Endodermal cell (in vitro differentiated cells): ENCODE measurements around the gene GPC3. TPM values are rescaled to one million over a fixed set of nuclear protein-coding genes. Genes with fewer than 3 reads are reported as not detected.

ENCODE experiments used
- DNase-seq: peaks from one replicate; pipeline ENCODE4 v3.0.0-alpha.2; 2017
- H3K27ac ChIP-seq: 2 replicates; pipeline ENCODE4 v1.5.1; 2013; ENCODE audit warnings: mild to moderate bottlenecking, low read depth, low read length, moderate library complexity
- H3K27me3 ChIP-seq: 2 replicates; pipeline ENCODE4 v1.6.1; 2013; ENCODE audit warnings: mild to moderate bottlenecking, low read length, moderate library complexity; ENCODE audit not compliant: insufficient read depth, control insufficient read depth, poor library complexity, severe bottlenecking
- H3K36me3 ChIP-seq: 2 replicates; pipeline ENCODE4 v1.7.0; 2013; ENCODE audit warnings: mild to moderate bottlenecking, low read length, moderate library complexity; ENCODE audit not compliant: control insufficient read depth, insufficient read depth
- H3K4me1 ChIP-seq: one replicate; pipeline ENCODE4 v1.7.0; 2013; ENCODE audit warnings: low read length; ENCODE audit not compliant: control insufficient read depth, insufficient read depth
- H3K4me3 ChIP-seq: 2 replicates; pipeline ENCODE4 v1.5.1; 2013; ENCODE audit warnings: mild to moderate bottlenecking, low read length, moderate library complexity
- H3K9ac ChIP-seq: 2 replicates; pipeline ENCODE4 v1.6.1; 2013; ENCODE audit warnings: mild to moderate bottlenecking, low read length, moderate library complexity; ENCODE audit not compliant: poor library complexity, severe bottlenecking; ENCODE audit errors: extremely low read depth
- H3K9me3 ChIP-seq: 2 replicates; pipeline ENCODE4 v1.6.1; 2013; ENCODE audit warnings: mild to moderate bottlenecking, low read length, moderate library complexity; ENCODE audit not compliant: control insufficient read depth
- H3K27ac Mint-ChIP-seq: 2 replicates; pipeline ENCODE4 v1.8.0; 2020; ENCODE audit warnings: mixed read lengths
- H3K27me3 Mint-ChIP-seq: 2 replicates; pipeline ENCODE4 v1.8.0; 2021; ENCODE audit warnings: mild to moderate bottlenecking, mixed read lengths; ENCODE audit not compliant: insufficient read depth
- H3K36me3 Mint-ChIP-seq: 2 replicates; pipeline ENCODE4 v1.8.0; 2020; ENCODE audit warnings: low read depth, mixed read lengths
- H3K4me1 Mint-ChIP-seq: 2 replicates; pipeline ENCODE4 v1.8.0; 2020; ENCODE audit warnings: mixed read lengths
- H3K4me3 Mint-ChIP-seq: 2 replicates; pipeline ENCODE4 v1.8.0; 2020; ENCODE audit warnings: mild to moderate bottlenecking, moderate library complexity, mixed read lengths
- H3K9me3 Mint-ChIP-seq: 2 replicates; pipeline ENCODE4 v1.8.0; 2020; ENCODE audit warnings: mild to moderate bottlenecking, mixed read lengths
- WGBS, 2 experiments: methylation state at CpG; one replicate each; pipeline versions ENCODE4 v1.1.5 to v1.1.7; 2013; ENCODE audit warnings: missing lambda C conversion rate in 2 of 2, mixed read lengths in 1 of 2; ENCODE audit not compliant: insufficient coverage in 1 of 2, insufficient read length in 1 of 2; 5-methylcytosine and 5-hydroxymethylcytosine counted together
- total RNA-seq, 2 donors: library from RNA; stranded (reverse); fragmentation: NEBNext Ultra II Directional in 1 of 2; extraction: Animal tissue kit (Norgen Biotek cat#: 25700) in 1 of 2; gene quantifications; 2 replicates in 1 of 2; 3 replicates in 1 of 2; pipeline ENCODE4 v1.2.1, GENCODE V29; 2021
- TF ChIP-seq, protein P1 (sequence below): fragments of 200-600 bp; sonication (generic); conservative IDR thresholded peaks from 2 replicates; pipeline ENCODE4 v1.5.0; 2021; ENCODE audit warnings: antibody characterized with exemption, mild to moderate bottlenecking

The GPC3 gene
- total RNA-seq, 2 donors from 2014 or later, result 39.5 to 125 TPM

DNA sequence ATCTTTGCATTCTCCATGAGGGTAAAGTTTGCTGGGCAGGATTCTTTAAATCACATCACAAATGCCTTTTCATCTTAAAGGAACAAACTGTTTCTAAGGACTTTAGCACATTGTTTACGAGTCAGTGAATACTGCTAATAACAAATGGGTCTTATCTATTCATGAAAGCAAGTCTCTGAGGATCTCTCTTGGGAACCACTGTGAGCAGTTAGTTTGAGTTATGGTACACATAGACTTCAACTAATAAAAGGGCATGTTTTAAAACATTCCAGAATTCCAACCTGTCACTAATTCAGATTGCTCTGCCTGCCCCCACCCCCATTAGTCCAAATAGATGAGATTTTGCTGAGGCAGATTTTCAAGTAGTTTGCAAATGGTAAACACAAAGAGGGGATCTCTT lies 22.3 kb upstream of the GPC3 start:
- no peaks in the 10 kb centered on the region for H3K27me3 Mint-ChIP-seq
- H3K4me3 Mint-ChIP-seq, result no peak overlapping the region
- Histone ChIP-seq H3K27ac (no peak overlapping the region), H3K9me3 (no peaks in the 10 kb centered on the region), H3K27me3 (no peaks in the 10 kb centered on the region), H3K36me3 (no peaks in the 10 kb centered on the region), H3K4me3 (no peak overlapping the region), H3K9ac (no peak overlapping the region), H3K4me1 (no peaks in the 10 kb centered on the region)
- WGBS, 2 experiments, result 77% methylated on average over 1 of the region's 1 CpG; no CpG with 5 or more reads in 1 of the 2 experiments
- H3K4me1 Mint-ChIP-seq, result peaks cover 37% of the 10 kb centered on the region
- H3K36me3 Mint-ChIP-seq, result no peaks in the 10 kb centered on the region
- no peaks in the 10 kb centered on the region for H3K9me3 Mint-ChIP-seq
- DNase-seq, result no peak
- H3K27ac Mint-ChIP-seq, result no peak overlapping the region
- TF ChIP-seq, protein P1, sequence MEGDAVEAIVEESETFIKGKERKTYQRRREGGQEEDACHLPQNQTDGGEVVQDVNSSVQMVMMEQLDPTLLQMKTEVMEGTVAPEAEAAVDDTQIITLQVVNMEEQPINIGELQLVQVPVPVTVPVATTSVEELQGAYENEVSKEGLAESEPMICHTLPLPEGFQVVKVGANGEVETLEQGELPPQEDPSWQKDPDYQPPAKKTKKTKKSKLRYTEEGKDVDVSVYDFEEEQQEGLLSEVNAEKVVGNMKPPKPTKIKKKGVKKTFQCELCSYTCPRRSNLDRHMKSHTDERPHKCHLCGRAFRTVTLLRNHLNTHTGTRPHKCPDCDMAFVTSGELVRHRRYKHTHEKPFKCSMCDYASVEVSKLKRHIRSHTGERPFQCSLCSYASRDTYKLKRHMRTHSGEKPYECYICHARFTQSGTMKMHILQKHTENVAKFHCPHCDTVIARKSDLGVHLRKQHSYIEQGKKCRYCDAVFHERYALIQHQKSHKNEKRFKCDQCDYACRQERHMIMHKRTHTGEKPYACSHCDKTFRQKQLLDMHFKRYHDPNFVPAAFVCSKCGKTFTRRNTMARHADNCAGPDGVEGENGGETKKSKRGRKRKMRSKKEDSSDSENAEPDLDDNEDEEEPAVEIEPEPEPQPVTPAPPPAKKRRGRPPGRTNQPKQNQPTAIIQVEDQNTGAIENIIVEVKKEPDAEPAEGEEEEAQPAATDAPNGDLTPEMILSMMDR, result no peak

DNA sequence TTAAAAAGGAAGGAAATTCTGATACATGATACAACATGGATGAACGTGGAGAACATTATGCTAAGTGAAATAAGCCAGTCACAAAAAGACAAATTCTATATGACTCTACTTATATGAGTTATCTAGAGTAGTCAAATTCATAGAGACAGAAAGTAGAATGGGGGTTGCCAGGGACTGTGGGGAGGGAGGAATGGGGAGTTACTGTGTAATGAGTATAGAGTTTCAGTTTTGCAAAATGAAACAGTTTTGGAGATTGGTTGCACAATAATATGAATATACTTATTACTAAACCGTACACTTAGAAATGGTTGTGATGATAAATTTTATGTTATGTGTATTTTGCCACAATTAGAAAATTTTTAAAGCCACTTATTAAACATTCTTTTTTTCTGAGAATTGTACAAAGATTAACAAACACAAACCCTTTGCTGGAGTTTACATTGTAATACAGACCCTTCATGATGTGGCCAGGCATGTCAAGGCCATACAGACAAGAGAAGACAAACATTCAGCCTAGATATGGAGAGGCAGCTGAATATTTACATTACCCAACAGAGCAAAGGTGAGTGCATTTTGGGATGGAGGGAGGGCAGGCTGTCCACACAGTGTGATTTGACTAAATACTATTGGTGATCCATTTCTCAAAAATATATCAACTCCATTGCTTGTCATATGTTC lies 21.2 kb upstream of the GPC3 start:
- Histone ChIP-seq H3K9ac (no peak overlapping the region), H3K36me3 (no peaks in the 10 kb centered on the region), H3K4me3 (no peak overlapping the region), H3K4me1 (no peaks in the 10 kb centered on the region), H3K27me3 (no peaks in the 10 kb centered on the region), H3K27ac (no peak overlapping the region), H3K9me3 (no peaks in the 10 kb centered on the region)
- Mint-ChIP-seq H3K4me3 (no peak overlapping the region), H3K36me3 (no peaks in the 10 kb centered on the region), H3K9me3 (no peaks in the 10 kb centered on the region), H3K4me1 (peaks cover 40% of the 10 kb centered on the region), H3K27me3 (no peaks in the 10 kb centered on the region), H3K27ac (no peak overlapping the region)
- WGBS, 2 experiments, result no CpG with 5 or more reads among the region's 2 CpGs
- DNase-seq, result no peak
- TF ChIP-seq, protein P1, result no peak

DNA sequence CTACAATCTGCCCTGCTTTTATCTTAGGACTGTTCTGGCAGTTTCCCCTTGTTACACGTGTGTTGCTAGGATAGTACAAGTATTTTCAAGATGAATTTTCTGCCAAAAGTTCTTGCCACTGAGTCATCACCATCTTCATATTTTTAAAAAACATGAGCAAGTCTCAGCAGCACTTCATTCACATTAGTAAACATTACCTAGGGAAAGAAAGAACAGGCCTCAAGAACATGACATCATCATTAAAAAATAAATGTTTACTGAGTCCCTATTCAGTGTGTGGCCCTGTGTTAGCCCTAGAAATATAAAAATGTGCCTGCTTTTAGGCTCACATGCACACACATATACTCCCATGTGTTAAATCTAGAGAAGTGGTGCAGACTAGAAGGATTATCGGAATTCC lies 18.7 kb upstream of the GPC3 start:
- Histone ChIP-seq H3K9me3 (no peaks in the 10 kb centered on the region), H3K9ac (no peak overlapping the region), H3K4me1 (no peaks in the 10 kb centered on the region), H3K27me3 (no peaks in the 10 kb centered on the region), H3K36me3 (no peaks in the 10 kb centered on the region), H3K4me3 (no peak overlapping the region), H3K27ac (no peak overlapping the region)
- Mint-ChIP-seq H3K27me3 (no peaks in the 10 kb centered on the region), H3K9me3 (no peaks in the 10 kb centered on the region), H3K4me3 (no peak overlapping the region), H3K27ac (no peak overlapping the region), H3K4me1 (peaks cover 49% of the 10 kb centered on the region), H3K36me3 (no peaks in the 10 kb centered on the region)
- DNase-seq, result no peak
- 96 to 100% methylated on average over 1 to 2 of the region's 2 CpGs for WGBS, 2 experiments
- TF ChIP-seq, protein P1, result no peak
